ENCODE measurements around the gene COMMD4.
"Not testable (repeated sequence)": the region's sequence is repeated elsewhere in the genome, so short reads cannot be mapped to it uniquely, and the experiment has no call there.

COMMD4 gene

GRCh38 chr15:75302318-75302717, 33.5 kb upstream of the COMMD4 start:
- H3K79me2 ChIP-seq (ENCODE audit: insufficient read depth, low read depth): no peaks in the 10 kb centered on the region
- no peak overlapping the region for H3K9ac ChIP-seq
- TF ChIP-seq CTCF (conservative IDR thresholded peaks at IDR 0.05; ENCODE audit: low read depth, low read length): no peak
- no peaks in the 10 kb centered on the region for H3K4me1 ChIP-seq (ENCODE audit: low read depth, poor library complexity, severe bottlenecking)
- no peak overlapping the region for H3K4me2 ChIP-seq
- no peaks in the 10 kb centered on the region for H4K20me1 ChIP-seq (ENCODE audit: insufficient read depth)
- H3K4me3 ChIP-seq (IDR thresholded peaks at IDR 0.05; ENCODE audit: insufficient read depth, low read depth, low read length): no peak overlapping the region
- no peaks in the 10 kb centered on the region for H3K36me3 ChIP-seq (ENCODE audit: insufficient read depth)
- no peak overlapping the region for H3K27ac ChIP-seq
- H2AFZ ChIP-seq (ENCODE audit: low read depth): no peak overlapping the region
- H3K27me3 ChIP-seq (ENCODE audit: insufficient read depth, low read depth): no peaks in the 10 kb centered on the region

GRCh38 chr15:75302753-75303152, 33.1 kb upstream of the COMMD4 start:
- H3K79me2 ChIP-seq (ENCODE audit: insufficient read depth, low read depth); H3K9ac ChIP-seq; H3K27me3 ChIP-seq (ENCODE audit: insufficient read depth, low read depth); H4K20me1 ChIP-seq (ENCODE audit: insufficient read depth); H3K4me2 ChIP-seq; H3K36me3 ChIP-seq (ENCODE audit: insufficient read depth); H2AFZ ChIP-seq (ENCODE audit: low read depth); H3K4me3 ChIP-seq (IDR thresholded peaks at IDR 0.05; ENCODE audit: insufficient read depth, low read depth, low read length); H3K4me1 ChIP-seq (ENCODE audit: low read depth, poor library complexity, severe bottlenecking); H3K27ac ChIP-seq: not testable (repeated sequence)

GRCh38 chr15:75306188-75306587, 29.7 kb upstream of the COMMD4 start:
- H3K36me3 ChIP-seq (ENCODE audit: insufficient read depth): no peaks in the 10 kb centered on the region
- no peaks in the 10 kb centered on the region for H3K4me1 ChIP-seq (ENCODE audit: low read depth, poor library complexity, severe bottlenecking)
- no peaks in the 10 kb centered on the region for H4K20me1 ChIP-seq (ENCODE audit: insufficient read depth)
- TF ChIP-seq CTCF (conservative IDR thresholded peaks at IDR 0.05; ENCODE audit: low read depth, low read length): no peak
- no peak overlapping the region for H3K4me2 ChIP-seq
- H2AFZ ChIP-seq (ENCODE audit: low read depth): no peak overlapping the region
- no peak overlapping the region for H3K9ac ChIP-seq
- H3K27ac ChIP-seq: no peak overlapping the region
- H3K79me2 ChIP-seq (ENCODE audit: insufficient read depth, low read depth): no peaks in the 10 kb centered on the region
- H3K27me3 ChIP-seq (ENCODE audit: insufficient read depth, low read depth): no peaks in the 10 kb centered on the region
- H3K4me3 ChIP-seq (IDR thresholded peaks at IDR 0.05; ENCODE audit: insufficient read depth, low read depth, low read length): no peak overlapping the region

- TF ChIP-seq CTCF (conservative IDR thresholded peaks at IDR 0.05; ENCODE audit: low read depth, low read length): peak; percentile 42
- no peak overlapping the region for H3K4me3 ChIP-seq (IDR thresholded peaks at IDR 0.05; ENCODE audit: insufficient read depth, low read depth, low read length)
- no peaks in the 10 kb centered on the region for H3K36me3 ChIP-seq (ENCODE audit: insufficient read depth)
- no peaks in the 10 kb centered on the region for H4K20me1 ChIP-seq (ENCODE audit: insufficient read depth)
- no peak overlapping the region for H3K9ac ChIP-seq
- H3K27ac ChIP-seq: no peak overlapping the region
- H3K79me2 ChIP-seq (ENCODE audit: insufficient read depth, low read depth): no peaks in the 10 kb centered on the region
- H3K4me2 ChIP-seq: no peak overlapping the region
- H2AFZ ChIP-seq (ENCODE audit: low read depth): no peak overlapping the region
- H3K27me3 ChIP-seq (ENCODE audit: insufficient read depth, low read depth): no peaks in the 10 kb centered on the region
- no peaks in the 10 kb centered on the region for H3K4me1 ChIP-seq (ENCODE audit: low read depth, poor library complexity, severe bottlenecking)
These were observed 28.0 kb upstream of the COMMD4 start for GRCh38 chr15:75307778-75308390.

- Histone ChIP-seq H3K27me3 (ENCODE audit: insufficient read depth, low read depth) (no peaks in the 10 kb centered on the region), H3K36me3 (ENCODE audit: insufficient read depth) (no peaks in the 10 kb centered on the region), H2AFZ (ENCODE audit: low read depth) (no peak overlapping the region), H3K27ac (no peak overlapping the region), H4K20me1 (ENCODE audit: insufficient read depth) (no peaks in the 10 kb centered on the region), H3K4me2 (no peak overlapping the region), H3K79me2 (ENCODE audit: insufficient read depth, low read depth) (no peaks in the 10 kb centered on the region), H3K4me3 (IDR thresholded peaks at IDR 0.05; ENCODE audit: insufficient read depth, low read depth, low read length) (no peak overlapping the region), H3K4me1 (ENCODE audit: low read depth, poor library complexity, severe bottlenecking) (no peaks in the 10 kb centered on the region), H3K9ac (no peak overlapping the region)
- no peak for TF ChIP-seq CTCF (conservative IDR thresholded peaks at IDR 0.05; ENCODE audit: low read depth, low read length)
These were observed 26.2 kb upstream of the COMMD4 start for GRCh38 chr15:75309711-75310110.

- not testable (repeated sequence) for H3K4me2 ChIP-seq; H3K27me3 ChIP-seq (ENCODE audit: insufficient read depth, low read depth); H4K20me1 ChIP-seq (ENCODE audit: insufficient read depth); H3K36me3 ChIP-seq (ENCODE audit: insufficient read depth); H2AFZ ChIP-seq (ENCODE audit: low read depth); H3K9ac ChIP-seq; H3K79me2 ChIP-seq (ENCODE audit: insufficient read depth, low read depth); H3K4me3 ChIP-seq (IDR thresholded peaks at IDR 0.05; ENCODE audit: insufficient read depth, low read depth, low read length); H3K27ac ChIP-seq; H3K4me1 ChIP-seq (ENCODE audit: low read depth, poor library complexity, severe bottlenecking)
These were observed 23.3 kb upstream of the COMMD4 start for GRCh38 chr15:75312548-75312947.

Measured in KMS-11 (cell line).